ENCODE measurements around the gene ZNF76.

DNA sequence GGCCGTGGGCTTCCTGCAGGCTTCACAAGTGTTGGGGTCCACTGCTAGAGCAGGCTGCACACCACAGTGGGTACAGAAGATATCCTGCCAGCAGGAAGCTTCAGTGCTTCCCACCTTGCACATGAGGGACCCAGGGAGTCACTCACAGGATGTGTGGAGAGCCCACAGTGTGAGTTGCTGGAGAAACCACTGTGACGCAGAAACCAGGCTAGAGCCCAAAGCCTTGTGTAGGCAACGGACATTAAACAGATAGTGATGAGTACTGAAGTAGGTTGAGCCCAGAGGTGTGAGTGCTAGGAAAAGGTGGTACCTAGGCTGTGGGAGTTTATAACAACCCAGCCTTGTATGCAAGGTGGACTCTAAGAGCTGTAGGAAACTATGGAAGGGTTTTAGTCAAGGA lies 19.2 kb downstream of the ZNF76 start:
- TF ChIP-seq, protein P1, sequence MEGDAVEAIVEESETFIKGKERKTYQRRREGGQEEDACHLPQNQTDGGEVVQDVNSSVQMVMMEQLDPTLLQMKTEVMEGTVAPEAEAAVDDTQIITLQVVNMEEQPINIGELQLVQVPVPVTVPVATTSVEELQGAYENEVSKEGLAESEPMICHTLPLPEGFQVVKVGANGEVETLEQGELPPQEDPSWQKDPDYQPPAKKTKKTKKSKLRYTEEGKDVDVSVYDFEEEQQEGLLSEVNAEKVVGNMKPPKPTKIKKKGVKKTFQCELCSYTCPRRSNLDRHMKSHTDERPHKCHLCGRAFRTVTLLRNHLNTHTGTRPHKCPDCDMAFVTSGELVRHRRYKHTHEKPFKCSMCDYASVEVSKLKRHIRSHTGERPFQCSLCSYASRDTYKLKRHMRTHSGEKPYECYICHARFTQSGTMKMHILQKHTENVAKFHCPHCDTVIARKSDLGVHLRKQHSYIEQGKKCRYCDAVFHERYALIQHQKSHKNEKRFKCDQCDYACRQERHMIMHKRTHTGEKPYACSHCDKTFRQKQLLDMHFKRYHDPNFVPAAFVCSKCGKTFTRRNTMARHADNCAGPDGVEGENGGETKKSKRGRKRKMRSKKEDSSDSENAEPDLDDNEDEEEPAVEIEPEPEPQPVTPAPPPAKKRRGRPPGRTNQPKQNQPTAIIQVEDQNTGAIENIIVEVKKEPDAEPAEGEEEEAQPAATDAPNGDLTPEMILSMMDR (IDR thresholded peaks at IDR 0.05 in 2 of 3, conservative IDR thresholded peaks at IDR 0.05 in 1 of 3; ENCODE audit: control insufficient read depth in 2 of 3, extremely low read depth in 1 of 3, insufficient read depth in 1 of 3, low read depth in 3 of 3, low read length in 3 of 3) = no peak
- no peak for TF ChIP-seq SIX5 (IDR thresholded peaks at IDR 0.05; ENCODE audit: low read depth, low read length, severe bottlenecking)
- TF ChIP-seq SP1 (IDR thresholded peaks at IDR 0.05; ENCODE audit: low read depth, low read length) = no peak
- TF ChIP-seq SPI1 (IDR thresholded peaks at IDR 0.05; ENCODE audit: borderline replicate concordance, insufficient read depth, low read depth, low read length) = no peak
- no peak for TF ChIP-seq MXI1 (IDR thresholded peaks at IDR 0.05; ENCODE audit: low read depth, low read length)
- no peak for TF ChIP-seq POLR2A (IDR thresholded peaks at IDR 0.05; ENCODE audit: low read depth, low read length)

Measured in GM12878 (cell line).